SK-N-MC (cell line): ENCODE data around the gene CLIP1.

Source experiments
- EZH2 ChIP-seq: fragments of 200-600 bp; sonication (generic); IDR thresholded peaks from one replicate; pipeline ENCODE4 v1.6.1; 2017; ENCODE audit warnings: antibody characterized with exemption
- POLR2AphosphoS5 ChIP-seq: IDR thresholded peaks from 2 replicates; pipeline ENCODE4 v1.6.1; 2012; ENCODE audit warnings: mild to moderate bottlenecking, low read depth, low read length, borderline replicate concordance

DNA sequence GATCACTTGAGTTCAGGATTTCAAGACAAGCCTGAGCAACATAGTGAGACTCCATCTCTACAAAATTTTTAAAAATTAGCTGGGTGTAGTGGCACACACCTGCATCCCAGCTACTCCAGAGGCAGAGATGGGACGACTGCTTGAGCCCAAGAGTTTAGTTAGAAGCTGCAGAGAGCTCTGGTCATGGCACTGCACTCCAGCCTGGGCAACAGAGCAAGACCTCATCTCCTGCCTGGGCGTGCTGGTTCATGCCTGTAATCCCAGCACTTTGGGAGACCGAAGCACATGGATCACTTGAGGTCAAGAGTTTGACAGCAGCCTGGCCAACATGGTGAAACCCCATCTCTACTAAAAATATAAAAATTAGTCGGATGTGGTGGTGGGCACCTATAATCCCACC lies 20.2 kb downstream of the CLIP1 start:
- TF ChIP-seq POLR2AphosphoS5 (no peak), EZH2 (no peak)
